Activated CD4-positive, alpha-beta memory T cell treated with anti-CD3 and anti-CD28 coated beads for 36 hours (primary cell): ENCODE measurements around the gene SYNPO2L. TPM values are rescaled to one million over a fixed set of nuclear protein-coding genes. Genes with fewer than 3 reads are reported as not detected.

Source experiments
- total RNA-seq, 2 experiments: library from RNA; stranded (reverse); gene quantifications; one replicate each; pipeline ENCODE4 v1.2.3, GENCODE V29; 2021

SYNPO2L gene
- total RNA-seq, 2 experiments from 2014 or later, result not detected

Other genes with a start within 250 kb of the SYNPO2L start
- 100 to 1,000 TPM; 138 to 143 TPM for gene ANXA7, start 242.0 kb downstream of the SYNPO2L start, total RNA-seq
- gene MSS51, start 222.5 kb downstream of the SYNPO2L start, total RNA-seq, result 1 to 10 TPM; 2.1 to 2.5 TPM
- gene PPP3CB, start 160.0 kb downstream of the SYNPO2L start, total RNA-seq, result 10 to 100 TPM; 48.4 to 50.2 TPM
- gene USP54, start 64.7 kb downstream of the SYNPO2L start, total RNA-seq, result 1 to 10 TPM; 4.9 to 5.3 TPM
- gene MYOZ1, start 14.6 kb downstream of the SYNPO2L start, total RNA-seq, result not detected
- gene AGAP5, start 42.1 kb upstream of the SYNPO2L start, total RNA-seq, result 1 to 10 TPM; 7.1 to 7.7 TPM
- gene SEC24C, start 88.3 kb upstream of the SYNPO2L start, total RNA-seq, result 10 to 100 TPM; 88.3 to 90.7 TPM
- gene CHCHD1, start 126.0 kb upstream of the SYNPO2L start, total RNA-seq, result 10 to 100 TPM; 35.3 to 37.6 TPM
- gene ZSWIM8, start 129.6 kb upstream of the SYNPO2L start, total RNA-seq, result 10 to 100 TPM; 45.1 to 46.2 TPM
- gene NDST2, start 155.6 kb upstream of the SYNPO2L start, total RNA-seq, result 10 to 100 TPM; 57.5 to 62.1 TPM
- gene CAMK2G, start 218.5 kb upstream of the SYNPO2L start, total RNA-seq, result 10 to 100 TPM; 20.8 to 21.5 TPM